ENCODE results near the gene PARP4.
"Not testable (repeated sequence)": the region's sequence is repeated elsewhere in the genome, so short reads cannot be mapped to it uniquely, and the experiment has no call there.

PARP4 gene

GRCh38 chr13:24505756-24506155 lies 6.8 kb downstream of the PARP4 start:
- DNase-seq, result no peak

GRCh38 chr13:24505256-24505655 lies 7.3 kb downstream of the PARP4 start:
- DNase-seq, result no peak

GRCh38 chr13:24503379-24503696 lies 9.2 kb downstream of the PARP4 start:
- no peak for DNase-seq

- no peak for DNase-seq
These were observed 9.8 kb downstream of the PARP4 start for GRCh38 chr13:24502533-24503378.

DNA sequence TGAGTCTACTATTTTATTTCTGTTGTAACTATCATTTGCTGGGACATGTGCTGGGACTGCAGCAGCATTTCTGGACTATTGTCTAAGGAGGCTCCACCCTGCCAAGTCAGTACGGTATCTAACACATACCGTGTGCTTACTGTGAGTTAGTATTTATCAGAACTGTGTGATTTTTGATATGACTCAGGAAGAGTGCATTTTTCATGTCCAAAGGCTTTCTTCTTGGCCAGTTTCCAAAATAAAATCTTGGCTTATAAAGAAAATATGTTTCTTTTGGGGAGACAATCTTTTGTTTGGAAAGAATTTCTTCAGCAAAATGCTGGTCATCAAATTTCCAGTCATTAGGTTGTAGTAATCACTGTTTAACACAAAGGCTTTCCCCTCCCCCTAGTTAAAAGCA lies 11.6 kb downstream of the PARP4 start:
- DNase-seq, result no peak

- DNase-seq, result no peak
These were observed 14.8 kb downstream of the PARP4 start for GRCh38 chr13:24497742-24498141.

DNA sequence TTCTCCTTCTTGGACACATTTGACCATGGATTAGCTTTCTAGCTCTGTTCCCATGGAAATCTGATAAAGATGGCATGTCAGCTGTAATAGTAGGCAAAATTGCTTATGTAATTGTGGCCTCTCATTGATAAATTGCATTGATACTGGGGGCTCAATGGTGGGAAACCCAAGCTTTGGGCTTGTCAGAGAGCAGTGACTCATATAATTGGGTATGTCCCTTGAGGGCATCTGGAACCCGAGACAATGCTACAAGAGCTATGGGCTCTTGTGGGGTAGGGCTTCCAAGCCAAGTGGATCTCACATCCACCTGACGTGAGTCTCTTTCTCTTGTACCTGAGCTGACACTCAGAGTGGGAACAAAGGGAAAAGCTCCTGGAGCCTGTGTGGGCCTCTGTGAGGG lies 16.3 kb downstream of the PARP4 start:
- DNase-seq, result not testable (repeated sequence)

GRCh38 chr13:24495151-24495729 lies 17.3 kb downstream of the PARP4 start:
- DNase-seq, result no peak

- DNase-seq, result no peak
These were observed 19.2 kb downstream of the PARP4 start for GRCh38 chr13:24493356-24493755.

GRCh38 chr13:24491845-24492244 lies 20.7 kb downstream of the PARP4 start:
- no peak for DNase-seq

DNA sequence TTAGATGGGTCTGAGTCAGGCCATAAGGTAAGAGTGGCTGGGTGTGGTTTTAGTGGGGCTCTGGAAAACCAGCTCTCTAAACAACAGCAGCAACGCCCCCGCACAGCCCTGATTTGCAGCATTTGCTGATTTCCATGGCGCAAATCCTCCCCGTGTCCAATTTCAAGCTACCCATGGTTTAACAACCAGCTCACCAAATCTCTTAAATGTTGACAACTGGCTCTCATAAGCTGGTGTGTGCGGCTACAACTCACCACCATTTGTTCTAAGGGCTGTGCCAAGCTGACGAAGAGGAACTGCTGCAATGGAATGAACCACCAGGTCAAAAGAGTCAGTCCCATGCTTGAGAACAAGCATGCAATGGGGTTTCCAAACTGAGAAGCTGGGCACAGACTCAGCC lies 22.9 kb downstream of the PARP4 start:
- no peak for DNase-seq

GRCh38 chr13:24488092-24488491 lies 24.5 kb downstream of the PARP4 start:
- not testable (repeated sequence) for DNase-seq

- DNase-seq, result not testable (repeated sequence)
These were observed 26.4 kb downstream of the PARP4 start for GRCh38 chr13:24486017-24486657.

DNA sequence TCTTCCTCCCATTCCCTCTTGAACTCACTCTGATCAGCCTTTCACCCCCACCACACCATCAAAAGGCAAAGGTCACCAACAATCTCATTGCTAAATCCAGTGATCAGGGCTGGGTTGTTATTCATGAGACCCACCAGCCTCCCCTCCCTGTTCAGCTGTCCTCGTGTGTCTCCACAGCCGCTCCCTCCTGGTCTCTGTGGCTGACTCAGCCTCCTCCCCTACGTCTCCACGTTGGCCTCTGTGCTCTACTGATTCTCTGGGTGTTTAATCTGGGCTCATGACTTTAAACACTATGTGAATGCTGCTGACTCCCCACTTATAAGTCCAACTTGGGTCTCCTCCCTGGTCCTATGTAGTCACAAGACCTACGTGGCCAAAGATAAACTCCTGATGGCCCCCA lies 38.9 kb downstream of the PARP4 start:
- DNase-seq, result no peak

DNA sequence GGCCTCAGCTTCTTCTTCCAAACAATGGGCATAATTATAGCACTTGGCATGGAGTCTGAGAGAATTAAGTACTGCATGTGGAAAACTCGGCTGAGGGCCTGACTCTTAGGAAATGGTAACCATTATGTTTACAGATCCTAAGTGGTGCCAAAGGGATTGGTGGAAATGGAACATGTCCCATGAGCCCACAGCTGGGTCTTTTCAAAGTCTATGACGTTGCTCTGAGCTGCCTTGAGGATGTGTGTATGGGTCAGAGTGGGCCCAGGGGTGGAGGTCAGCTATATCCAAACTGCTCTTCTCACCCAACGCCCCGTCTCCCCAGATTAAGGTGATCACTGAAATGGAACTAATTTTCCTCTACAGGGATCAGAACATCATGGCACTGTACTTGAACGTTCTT lies 40.4 kb downstream of the PARP4 start:
- DNase-seq, result not testable (repeated sequence)

DNA sequence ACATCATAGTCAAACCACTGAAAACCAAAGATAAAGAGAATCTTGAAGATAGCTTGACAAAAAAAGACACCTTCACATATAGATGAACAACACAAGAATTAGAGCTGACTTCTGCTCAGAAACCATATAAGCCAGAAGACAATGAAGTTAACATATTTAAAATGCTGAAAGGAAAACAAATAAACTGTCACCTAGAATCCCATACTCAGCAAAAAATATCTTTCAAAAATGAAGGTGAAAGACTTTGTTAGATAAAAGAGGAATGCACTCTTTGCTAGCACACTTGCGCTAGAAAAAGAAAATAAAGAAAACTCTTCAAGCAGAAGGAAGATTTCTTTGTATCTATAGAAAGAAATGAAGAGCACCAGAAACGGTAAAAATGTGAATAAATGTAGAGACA lies 49.5 kb downstream of the PARP4 start:
- DNase-seq, result no peak

- no peak for DNase-seq
These were observed 52.3 kb downstream of the PARP4 start for GRCh38 chr13:24460256-24460655.

DNA sequence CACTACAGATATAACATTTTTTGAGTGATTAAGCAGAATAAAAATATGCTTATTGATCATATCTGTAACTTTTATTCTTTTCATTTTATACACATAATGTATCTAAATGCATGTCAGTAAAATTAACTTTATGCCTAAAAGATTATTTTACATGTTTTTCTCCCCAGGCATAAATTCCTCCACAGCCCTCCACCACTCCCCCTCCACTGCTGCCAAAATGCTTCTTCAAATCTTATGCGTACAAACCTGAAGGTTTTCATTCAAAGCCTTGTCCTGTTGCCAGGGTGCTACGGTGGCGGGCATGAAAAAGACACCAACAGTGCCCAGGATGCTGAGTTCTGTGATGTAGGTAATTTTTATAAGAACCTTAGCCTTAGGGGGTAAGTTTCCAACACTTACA lies 52.9 kb downstream of the PARP4 start:
- no peak for DNase-seq

- DNase-seq, result no peak
These were observed 53.3 kb downstream of the PARP4 start for GRCh38 chr13:24459234-24459633.

GRCh38 chr13:24458736-24459135 lies 53.8 kb downstream of the PARP4 start:
- DNase-seq, result no peak

GRCh38 chr13:24456396-24456795 lies 56.2 kb downstream of the PARP4 start:
- no peak for DNase-seq

DNA sequence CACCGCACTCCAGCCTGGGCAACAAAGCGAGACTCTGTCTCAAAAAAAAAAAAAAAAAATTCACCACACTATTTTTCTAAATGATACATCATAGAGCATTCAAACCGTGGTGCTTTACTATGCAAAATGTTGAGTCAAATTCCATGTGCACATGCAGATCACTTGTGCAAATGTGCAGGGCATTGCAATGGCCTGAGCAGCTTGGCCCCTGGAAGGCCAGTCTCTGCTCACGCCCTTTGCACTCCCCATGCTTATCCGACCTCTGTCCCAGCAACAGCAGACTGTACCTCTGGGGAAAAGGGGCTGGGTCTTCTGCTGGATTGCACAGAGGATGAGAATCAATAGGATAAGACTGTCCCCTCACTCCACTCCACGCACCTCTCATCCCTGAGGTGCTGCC lies 58.5 kb downstream of the PARP4 start:
- DNase-seq, result no peak

DNA sequence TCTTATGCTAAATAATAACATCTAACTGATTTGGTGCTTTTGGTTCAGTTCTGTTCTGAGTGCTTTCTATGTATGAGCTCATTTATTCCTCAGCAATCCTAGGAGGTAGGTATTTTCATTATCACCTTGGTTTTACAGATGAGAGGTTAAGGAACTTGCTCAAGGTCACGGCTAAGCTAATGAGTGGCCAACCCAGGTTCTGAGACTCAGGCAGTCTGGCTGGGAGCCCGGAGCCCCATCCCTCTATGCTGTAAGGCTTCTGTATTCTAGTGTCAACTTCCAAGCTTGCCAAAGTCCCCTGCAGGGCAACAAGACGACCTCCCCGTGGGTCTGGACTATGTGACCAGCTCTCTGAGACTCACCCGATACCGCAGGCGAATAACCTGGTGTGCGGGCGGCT lies 60.5 kb downstream of the PARP4 start:
- no peak for DNase-seq

GRCh38 chr13:24450530-24450929 lies 62.0 kb downstream of the PARP4 start:
- DNase-seq, result no peak

Data from NCI-H2081 treated with DMSO at 0.1 percent for 48 hours (cell line).